Islet precursor cell (in vitro differentiated cells): ENCODE data around the gene ITGA1.
"Not testable (repeated sequence)": the region's sequence is repeated elsewhere in the genome, so short reads cannot be mapped to it uniquely, and the experiment has no call there.

ENCODE experiments used
- DNase-seq: peaks from one replicate; pipeline ENCODE4 v3.0.0-alpha.2; 2018

ITGA1 gene

GRCh38 chr5:52976157-52976556 is 188.4 kb downstream of the ITGA1 start:
- DNase-seq, result not testable (repeated sequence)

- no peak for DNase-seq
Measured at GRCh38 chr5:52977264-52977897, 189.7 kb downstream of the ITGA1 start.

GRCh38 chr5:52981507-52981906 is 193.8 kb downstream of the ITGA1 start:
- no peak for DNase-seq

- no peak for DNase-seq
Measured at GRCh38 chr5:52983731-52984636, 196.3 kb downstream of the ITGA1 start.

- DNase-seq, result no peak
Measured at GRCh38 chr5:52985306-52985705, 197.6 kb downstream of the ITGA1 start.

GRCh38 chr5:52987711-52988331 is 200.1 kb downstream of the ITGA1 start:
- DNase-seq, result peak; percentile 89

GRCh38 chr5:52988335-52989024 is 200.8 kb downstream of the ITGA1 start:
- DNase-seq, result no peak

- peak; percentile 90 for DNase-seq
Measured at GRCh38 chr5:52989025-52989780, 201.5 kb downstream of the ITGA1 start, which contains the start of gene ITGA2. TSS of gene ITGA2 (plus strand) at chr5:52989352. CDS start at chr5:52989469, 117 bp downstream.

GRCh38 chr5:52989781-52990527 is 202.2 kb downstream of the ITGA1 start:
- peak; percentile 69 for DNase-seq

GRCh38 chr5:52990528-52990925 is 202.8 kb downstream of the ITGA1 start:
- DNase-seq, result no peak

- DNase-seq, result no peak
Measured at GRCh38 chr5:52993367-52993766, 205.7 kb downstream of the ITGA1 start.

- no peak for DNase-seq
Measured at GRCh38 chr5:52994266-52994665, 206.6 kb downstream of the ITGA1 start.

- DNase-seq, result no peak
Measured at GRCh38 chr5:52995095-52995494, 207.4 kb downstream of the ITGA1 start.

- DNase-seq, result no peak
Measured at GRCh38 chr5:52995914-52996313, 208.2 kb downstream of the ITGA1 start.

- no peak for DNase-seq
Measured at GRCh38 chr5:52996979-52997378, 209.3 kb downstream of the ITGA1 start.

GRCh38 chr5:52997424-52997823 is 209.7 kb downstream of the ITGA1 start:
- no peak for DNase-seq

GRCh38 chr5:52998552-52999313 is 211.0 kb downstream of the ITGA1 start:
- DNase-seq, result no peak

- DNase-seq, result no peak
Measured at GRCh38 chr5:52999344-52999949, 211.7 kb downstream of the ITGA1 start.

- DNase-seq, result no peak
Measured at GRCh38 chr5:53001541-53001940, 213.8 kb downstream of the ITGA1 start.

- DNase-seq, result no peak
Measured at GRCh38 chr5:53002491-53002890, 214.8 kb downstream of the ITGA1 start.
